K562 (cell line): ENCODE data around the gene TMEM116. TPM values are rescaled to one million over a fixed set of nuclear protein-coding genes. Genes with fewer than 3 reads are reported as not detected.
"Not testable (repeated sequence)": the region's sequence is repeated elsewhere in the genome, so short reads cannot be mapped to it uniquely, and the experiment has no call there.

Experiments used
- ATF1 ChIP-seq, 2 experiments: fragments of 450-650 bp in 1 of 2; IDR thresholded peaks; 2 replicates each; pipeline ENCODE4 v1.6.1; 2016; ENCODE audit warnings: missing compliant biosample characterization in 1 of 2, missing genetic modification characterization in 1 of 2
- CBX5 ChIP-seq: IDR thresholded peaks from 2 replicates; pipeline ENCODE4 v1.6.1; 2014; ENCODE audit warnings: low read depth, borderline replicate concordance
- CEBPB ChIP-seq: fragments of 450-650 bp; IDR thresholded peaks from 2 replicates; pipeline ENCODE4 v1.6.1; 2016; ENCODE audit warnings: missing genetic modification characterization, missing compliant biosample characterization
- DIDO1 ChIP-seq: fragments of 450-650 bp; IDR thresholded peaks from 2 replicates; pipeline ENCODE4 v1.6.1; 2016; ENCODE audit warnings: low read depth, missing biosample characterization, missing genetic modification characterization
- DPF2 ChIP-seq: fragments of 450-650 bp; IDR thresholded peaks from 2 replicates; pipeline ENCODE4 v1.6.1; 2016
- HDAC3 ChIP-seq: fragments of 450-650 bp; IDR thresholded peaks from 2 replicates; pipeline ENCODE4 v1.6.1; 2018; ENCODE audit warnings: borderline replicate concordance, mild to moderate bottlenecking, moderate library complexity; ENCODE audit not compliant: partially characterized antibody
- KLF6 ChIP-seq: fragments of 250-450 bp; sonication (Bioruptor Pico); IDR thresholded peaks from 2 replicates; pipeline ENCODE4 v1.4.0; 2020; ENCODE audit warnings: mild to moderate bottlenecking, moderate library complexity, borderline replicate concordance
- MEF2D ChIP-seq: conservative IDR thresholded peaks from 2 replicates; pipeline ENCODE4 v1.6.1; 2016; ENCODE audit warnings: low read depth, missing genetic modification characterization, missing compliant biosample characterization
- MTA1 ChIP-seq: fragments of 450-650 bp; IDR thresholded peaks from 2 replicates; pipeline ENCODE4 v1.6.1; 2017; ENCODE audit warnings: borderline replicate concordance
- NR2C2 ChIP-seq, 2 experiments: fragments of 200-800 bp in 1 of 2; sonication (Bioruptor generic) in 1 of 2; sonication (generic) in 1 of 2; formaldehyde crosslinking in 1 of 2; IDR thresholded peaks; 2 replicates each; pipeline versions ENCODE4 v1.6.1 to v1.8.0; 2016 to 2022; ENCODE audit warnings: mild to moderate bottlenecking in 1 of 2, missing compliant biosample characterization in 1 of 2, missing genetic modification characterization in 1 of 2, missing genetic modification reagents in 1 of 2
- SMAD3 ChIP-seq: fragments of 450-650 bp; formaldehyde crosslinking; conservative IDR thresholded peaks from 2 replicates; pipeline ENCODE4 v1.4.0; 2020; ENCODE audit warnings: mild to moderate bottlenecking
- SMAD4 ChIP-seq: fragments of 250-450 bp; sonication (Bioruptor Pico); conservative IDR thresholded peaks from 2 replicates; pipeline ENCODE4 v1.8.0; 2021; ENCODE audit warnings: inconsistent platforms, mild to moderate bottlenecking, moderate library complexity
- TEAD1 ChIP-seq, 2 experiments: fragments of 450-650 bp in 1 of 2; sonication (generic) in 1 of 2; formaldehyde crosslinking; IDR thresholded peaks; 2 replicates each; pipeline versions ENCODE4 v1.4.0 to v1.8.0; 2020 to 2022; ENCODE audit warnings: mild to moderate bottlenecking in 2 of 2, missing genetic modification reagents in 1 of 2
- ZNF239 ChIP-seq: fragments of 250-450 bp; sonication (Bioruptor Pico); IDR thresholded peaks from 2 replicates; pipeline ENCODE4 v1.4.0; 2020; ENCODE audit warnings: mild to moderate bottlenecking
- polyA plus RNA-seq, 8 experiments: library from polyadenylated mRNA; depleted of rRNA in 4 of 8; stranded (reverse) in 5 of 8; unstranded in 3 of 8; fragments of >200 nt; fragmentation: Nextera tagmentation in 2 of 8; fragmentation: Illumina TruSeq in 1 of 8; extraction: Ambion mirVana in 2 of 8; extraction: Trizol in 1 of 8; gene quantifications; 2 replicates each; pipeline versions ENCODE4 v1.2.1 to v1.2.3, GENCODE V29; 2011 to 2014; ENCODE audit warnings: inconsistent platforms in 1 of 8, missing spikeins in 1 of 8
- total RNA-seq, 7 experiments: library from RNA; depleted of rRNA in 6 of 7; stranded (reverse); fragments of >200 nt in 6 of 7; fragmentation: Illumina TruSeq in 2 of 7; extraction: Trizol in 2 of 7; gene quantifications; 2 replicates each; pipeline versions ENCODE4 v1.2.1 to v1.2.3, GENCODE V29; 2011 to 2021; ENCODE audit warnings: low replicate concordance in 1 of 7
- TF ChIP-seq, protein P1 (sequence below), 2 experiments: fragments of 450-650 bp; IDR thresholded peaks; 2 replicates each; pipeline ENCODE4 v1.6.1; 2016; ENCODE audit warnings: mild to moderate bottlenecking in 2 of 2, borderline replicate concordance in 1 of 2, low read depth in 1 of 2, moderate library complexity in 1 of 2
- TF ChIP-seq, protein P2 (sequence below), 2 experiments: fragments of 250-450 bp in 1 of 2; fragments of 450-650 bp in 1 of 2; sonication (Bioruptor Pico) in 1 of 2; IDR thresholded peaks; 2 replicates each; pipeline versions ENCODE4 v1.6.1 to v1.8.0; 2016 to 2021; ENCODE audit warnings: mild to moderate bottlenecking in 2 of 2, moderate library complexity in 2 of 2, missing compliant biosample characterization in 1 of 2, missing genetic modification characterization in 1 of 2

The TMEM116 gene
- total and polyA plus RNA-seq, 9 of the 15 experiments (the other 6 are each of a cell fraction or from before 2014, with no cell fraction given), result 5.2 to 78.6 (median 13.9) TPM

DNA sequence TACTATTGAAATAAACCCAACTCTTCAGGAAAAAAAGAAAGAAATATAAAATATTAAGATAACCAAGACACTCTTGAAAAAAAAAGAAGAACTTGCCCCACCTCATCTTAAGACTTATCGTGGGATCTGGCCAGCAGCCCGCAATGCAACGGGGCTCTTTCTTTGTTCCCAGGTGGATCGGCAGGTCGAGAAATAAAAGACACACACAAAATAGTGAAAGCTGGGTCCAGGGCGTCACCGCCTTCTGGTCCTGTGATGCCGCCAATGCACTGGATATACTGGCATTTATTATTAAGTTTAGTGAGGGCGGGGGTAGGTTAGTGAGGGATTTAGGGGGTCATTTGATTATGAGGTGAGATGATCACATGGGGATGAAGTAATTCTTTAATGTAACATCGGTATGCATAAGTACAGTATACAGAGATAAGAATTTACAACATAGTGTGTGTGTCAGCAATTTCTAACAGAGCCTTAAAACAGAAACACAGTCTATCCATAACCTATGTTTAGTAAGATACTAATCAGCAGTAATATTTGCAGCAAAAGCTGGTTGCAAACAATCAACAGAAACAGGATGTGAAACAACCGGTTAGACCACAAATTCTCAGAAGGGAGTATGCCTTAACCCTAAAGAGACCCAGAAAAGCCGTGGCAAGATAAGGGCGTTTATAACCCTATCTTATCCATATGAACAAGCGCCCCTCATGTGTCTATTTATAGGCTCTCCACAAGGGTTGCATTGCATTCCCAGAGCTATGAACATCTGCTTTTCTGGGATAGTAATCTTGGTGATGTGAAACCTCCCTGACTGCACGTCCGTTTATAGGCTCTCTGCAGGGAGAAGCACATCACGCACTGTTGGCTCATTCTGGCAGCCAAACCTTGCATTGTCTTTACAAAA, 18.5 kb downstream of the TMEM116 start (continued):
- TF ChIP-seq, protein P1, sequence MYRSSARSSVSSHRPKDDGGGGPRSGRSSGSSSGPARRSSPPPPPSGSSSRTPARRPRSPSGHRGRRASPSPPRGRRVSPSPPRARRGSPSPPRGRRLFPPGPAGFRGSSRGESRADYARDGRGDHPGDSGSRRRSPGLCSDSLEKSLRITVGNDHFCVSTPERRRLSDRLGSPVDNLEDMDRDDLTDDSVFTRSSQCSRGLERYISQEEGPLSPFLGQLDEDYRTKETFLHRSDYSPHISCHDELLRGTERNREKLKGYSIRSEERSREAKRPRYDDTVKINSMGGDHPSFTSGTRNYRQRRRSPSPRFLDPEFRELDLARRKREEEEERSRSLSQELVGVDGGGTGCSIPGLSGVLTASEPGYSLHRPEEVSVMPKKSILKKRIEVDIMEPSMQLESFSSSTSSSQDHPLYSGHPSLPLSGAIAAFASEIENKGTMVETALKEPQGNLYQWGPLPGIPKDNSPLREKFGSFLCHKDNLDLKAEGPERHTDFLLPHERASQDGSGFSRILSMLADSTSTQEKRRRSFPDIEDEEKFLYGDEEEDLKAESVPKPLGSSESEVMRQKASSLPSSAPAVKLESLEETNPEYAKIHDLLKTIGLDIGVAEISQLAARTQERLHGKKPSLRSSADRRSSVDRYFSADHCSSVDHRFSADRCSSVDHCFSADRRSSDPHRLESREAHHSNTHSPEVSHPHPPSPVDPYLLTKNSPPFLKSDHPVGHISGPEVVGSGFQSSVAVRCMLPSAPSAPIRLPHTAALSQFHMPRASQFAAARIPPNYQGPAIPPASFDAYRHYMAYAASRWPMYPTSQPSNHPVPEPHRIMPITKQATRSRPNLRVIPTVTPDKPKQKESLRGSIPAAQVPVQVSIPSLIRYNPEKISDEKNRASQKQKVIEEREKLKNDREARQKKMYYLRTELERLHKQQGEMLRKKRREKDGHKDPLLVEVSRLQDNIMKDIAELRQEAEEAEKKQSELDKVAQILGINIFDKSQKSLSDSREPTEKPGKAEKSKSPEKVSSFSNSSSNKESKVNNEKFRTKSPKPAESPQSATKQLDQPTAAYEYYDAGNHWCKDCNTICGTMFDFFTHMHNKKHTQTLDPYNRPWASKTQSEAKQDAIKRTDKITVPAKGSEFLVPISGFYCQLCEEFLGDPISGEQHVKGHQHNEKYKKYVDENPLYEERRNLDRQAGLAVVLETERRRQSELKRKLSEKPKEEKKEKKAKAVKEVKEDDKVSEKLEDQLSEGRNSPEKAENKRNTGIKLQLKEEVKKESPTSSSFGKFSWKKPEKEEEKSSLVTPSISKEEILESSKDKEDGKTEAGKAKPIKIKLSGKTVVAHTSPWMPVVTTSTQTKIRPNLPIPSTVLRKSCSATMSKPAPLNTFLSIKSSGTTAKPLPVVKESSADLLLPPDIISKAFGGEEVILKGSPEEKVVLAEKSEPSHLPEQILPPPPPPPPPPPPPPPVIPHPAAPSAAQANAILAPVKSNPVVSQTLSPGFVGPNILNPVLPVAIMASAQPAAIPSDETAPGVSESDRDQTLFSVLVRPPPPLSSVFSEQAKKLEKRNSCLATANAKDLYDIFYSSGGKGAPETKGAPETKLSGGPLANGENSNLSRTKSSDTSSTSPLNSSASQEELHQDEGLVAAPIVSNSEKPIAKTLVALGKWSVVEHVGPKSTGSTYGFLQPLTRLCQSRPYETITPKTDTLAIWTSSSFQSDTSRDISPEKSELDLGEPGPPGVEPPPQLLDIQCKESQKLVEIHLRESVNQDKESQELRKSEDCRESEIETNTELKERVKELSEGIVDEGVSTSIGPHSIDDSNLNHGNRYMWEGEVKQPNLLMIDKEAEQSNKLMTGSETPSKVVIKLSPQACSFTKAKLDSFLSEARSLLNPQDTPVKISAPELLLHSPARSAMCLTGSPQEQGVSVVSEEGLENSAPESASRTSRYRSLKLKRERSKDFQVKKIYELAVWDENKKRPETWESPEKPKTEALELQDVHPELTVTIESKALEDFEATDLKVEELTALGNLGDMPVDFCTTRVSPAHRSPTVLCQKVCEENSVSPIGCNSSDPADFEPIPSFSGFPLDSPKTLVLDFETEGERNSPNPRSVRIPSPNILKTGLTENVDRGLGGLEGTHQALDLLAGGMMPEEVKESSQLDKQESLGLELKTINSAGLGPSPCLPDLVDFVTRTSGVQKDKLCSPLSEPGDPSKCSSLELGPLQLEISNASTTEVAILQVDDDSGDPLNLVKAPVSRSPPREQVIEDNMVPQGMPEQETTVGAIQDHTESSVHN (IDR thresholded peaks at IDR 0.05; ENCODE audit: borderline replicate concordance in 1 of 2, low read depth in 1 of 2), result peak in 1 of 2 experiments; percentile 59; a peak in 1 of 4 replicates
- not testable (repeated sequence) for TF ChIP-seq ATF1, NR2C2 (CRISPR knock-in tag; IDR thresholded peaks at IDR 0.05)
- TF ChIP-seq ATF1 (tag; IDR thresholded peaks at IDR 0.05) (peak; percentile 5; the same call in 1 of the 2 replicates), DIDO1 (tag) (0 out of 2 replicates have a peak, but pooled peaks have one; percentile 16), ZNF239 (peak; percentile 37; the same call in 1 of the 2 replicates), DPF2 (peak; percentile 78), SMAD4 (peak; percentile 94), NR2C2 (tag; IDR thresholded peaks at IDR 0.05) (peak; percentile 29; the same call in 1 of the 2 replicates), MTA1 (peak; percentile 66), TEAD1 (CRISPR knock-in tag; IDR thresholded peaks at IDR 0.05) (peak in 1 of 2 experiments; percentile 84; a peak in 1 of 4 replicates), HDAC3 (peak; percentile 87), MEF2D (tag) (peak; percentile 99), CEBPB (tag) (peak; percentile 36; the same call in 1 of the 2 replicates), CBX5 (peak; percentile 46; the same call in 1 of the 2 replicates), KLF6 (CRISPR knock-in tag) (0 out of 2 replicates have a peak, but pooled peaks have one; percentile 18), SMAD3 (CRISPR knock-in tag) (0 out of 2 replicates have a peak, but pooled peaks have one; percentile 15)
- TF ChIP-seq, protein P2, sequence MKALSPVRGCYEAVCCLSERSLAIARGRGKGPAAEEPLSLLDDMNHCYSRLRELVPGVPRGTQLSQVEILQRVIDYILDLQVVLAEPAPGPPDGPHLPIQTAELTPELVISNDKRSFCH (CRISPR knock-in tag; IDR thresholded peaks at IDR 0.05), result not testable (repeated sequence)
- TF ChIP-seq, protein P2 (tag; IDR thresholded peaks at IDR 0.05), result peak; percentile 62
